Neural progenitor cell (in vitro differentiated cells): Measurements from ENCODE around the gene ACVR1C.

ENCODE experiments used
- CTCF ChIP-seq: fragments of 200-600 bp; sonication (generic); IDR thresholded peaks from 2 replicates; pipeline ENCODE4 v1.5.1; 2017; ENCODE audit warnings: antibody characterized with exemption, mild to moderate bottlenecking
- EZH2 ChIP-seq: fragments of 200-600 bp; sonication (generic); IDR thresholded peaks from 2 replicates; pipeline ENCODE4 v1.6.1; 2017; ENCODE audit warnings: antibody characterized with exemption, mild to moderate bottlenecking, moderate library complexity
- EZH2phosphoT487 ChIP-seq: fragments of 200-600 bp; sonication (generic); IDR thresholded peaks from 2 replicates; pipeline ENCODE4 v1.6.1; 2017; ENCODE audit warnings: antibody characterized with exemption

- no peak for TF ChIP-seq CTCF
- TF ChIP-seq EZH2: no peak
- TF ChIP-seq EZH2phosphoT487: no peak
These were observed 141.4 kb downstream of the ACVR1C start for GRCh38 chr2:157487271-157487610.
